ENCODE results near the gene TMEM154.

The TMEM154 gene

GRCh38 chr4:152646221-152646620 lies 33.6 kb downstream of the TMEM154 start:
- TF ChIP-seq CTCF (IDR thresholded peaks at IDR 0.05): no peak

GRCh38 chr4:152644130-152644529 lies 35.7 kb downstream of the TMEM154 start:
- TF ChIP-seq CTCF (IDR thresholded peaks at IDR 0.05): no peak

GRCh38 chr4:152643153-152644035 lies 36.4 kb downstream of the TMEM154 start:
- no peak for TF ChIP-seq CTCF (IDR thresholded peaks at IDR 0.05)

- TF ChIP-seq CTCF (IDR thresholded peaks at IDR 0.05): peak; percentile 49
Observed at GRCh38 chr4:152640058-152640921, 39.5 kb downstream of the TMEM154 start.

GRCh38 chr4:152635851-152636250 lies 43.9 kb downstream of the TMEM154 start:
- no peak for TF ChIP-seq CTCF (IDR thresholded peaks at IDR 0.05)

DNA sequence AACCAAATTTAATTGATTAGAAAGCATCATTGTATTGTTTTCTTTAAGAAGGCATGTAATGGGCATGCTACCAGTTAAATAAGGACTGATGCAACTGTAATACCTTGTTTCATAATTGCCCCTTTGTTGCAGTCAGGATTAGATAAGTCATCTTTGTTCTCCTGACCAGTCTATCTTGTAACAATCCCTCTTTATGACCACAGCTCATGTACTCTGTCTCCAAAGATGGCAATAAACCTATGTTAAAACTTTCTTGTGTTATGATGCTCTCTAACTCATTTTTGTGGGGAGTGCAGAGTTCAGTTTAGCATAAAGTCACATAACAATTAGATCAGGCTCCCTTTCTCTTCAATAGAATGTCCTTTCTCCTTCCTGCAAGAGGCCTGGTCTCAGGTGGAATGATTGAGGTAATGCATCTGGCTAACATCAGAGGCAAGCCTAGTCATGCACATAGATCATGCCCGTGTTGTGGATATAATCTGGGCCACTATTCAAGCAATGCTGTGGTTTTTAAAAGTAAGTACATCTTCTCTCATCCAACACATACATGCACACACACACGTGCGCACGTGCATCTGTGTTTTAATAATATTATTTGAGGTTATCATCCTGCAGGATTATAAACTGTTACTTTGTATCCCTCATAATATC lies 45.6 kb downstream of the TMEM154 start:
- TF ChIP-seq CTCF (IDR thresholded peaks at IDR 0.05): no peak

GRCh38 chr4:152633118-152633517 lies 46.7 kb downstream of the TMEM154 start:
- TF ChIP-seq CTCF (IDR thresholded peaks at IDR 0.05): no peak
